ENCODE measurements around the gene NCAPG2. TPM values are rescaled to one million over a fixed set of nuclear protein-coding genes. Genes with fewer than 3 reads are reported as not detected.

The NCAPG2 gene
- total and polyA plus RNA-seq, 2 experiments from 2014 or later = 10.8 to 14.0 TPM

DNA sequence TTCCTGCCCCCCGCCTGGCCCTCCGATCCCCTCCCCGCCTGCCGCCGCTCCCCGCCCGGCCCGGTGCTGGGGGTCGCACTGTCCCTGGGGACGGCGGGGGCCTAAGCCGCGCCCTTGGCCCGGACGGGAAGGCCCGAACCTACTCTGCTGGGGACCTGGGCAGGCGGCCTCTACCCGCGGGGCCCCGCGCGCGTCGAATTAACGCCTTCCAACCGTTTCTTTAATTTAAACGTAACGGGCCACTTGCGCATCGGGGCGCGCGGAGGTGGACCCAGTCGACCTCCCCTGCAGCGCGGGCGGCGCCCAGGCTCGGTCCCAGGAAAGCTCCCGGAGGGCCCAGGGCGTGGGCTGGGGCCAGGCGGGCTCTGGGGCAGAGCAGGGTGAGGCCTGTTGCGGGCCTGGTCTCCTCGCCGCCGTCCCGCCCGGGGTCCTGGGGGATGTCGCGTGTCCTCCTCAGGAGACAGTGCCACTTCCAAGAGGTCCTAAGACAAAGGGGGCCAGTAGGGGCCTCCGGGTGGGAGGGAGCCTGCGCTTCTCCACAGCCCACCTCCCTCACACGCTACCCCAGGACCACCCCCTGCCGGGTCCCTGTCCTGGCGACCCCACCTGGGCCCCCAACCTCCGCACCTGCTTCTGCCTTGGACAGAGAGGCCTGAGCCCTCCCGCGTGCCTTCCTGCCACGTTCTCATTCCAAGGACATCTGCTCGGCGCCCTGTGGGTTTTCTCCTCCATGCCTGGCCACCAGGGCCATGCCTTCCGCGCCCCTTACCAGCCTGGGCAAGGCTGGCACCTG is 116.3 kb downstream of the NCAPG2 start:
- Histone ChIP-seq H3K36me3 (no peaks in the 10 kb centered on the region), H3K27ac (no peak overlapping the region), H3K4me3 (peak overlapping the region; percentile 49), H3K4me1 (ENCODE audit: low read depth) (no peaks in the 10 kb centered on the region), H3K27me3 (peaks cover 91% of the 10 kb centered on the region), H3K9me3 (ENCODE audit: low read depth) (no peaks in the 10 kb centered on the region)
- TF ChIP-seq, protein P1, sequence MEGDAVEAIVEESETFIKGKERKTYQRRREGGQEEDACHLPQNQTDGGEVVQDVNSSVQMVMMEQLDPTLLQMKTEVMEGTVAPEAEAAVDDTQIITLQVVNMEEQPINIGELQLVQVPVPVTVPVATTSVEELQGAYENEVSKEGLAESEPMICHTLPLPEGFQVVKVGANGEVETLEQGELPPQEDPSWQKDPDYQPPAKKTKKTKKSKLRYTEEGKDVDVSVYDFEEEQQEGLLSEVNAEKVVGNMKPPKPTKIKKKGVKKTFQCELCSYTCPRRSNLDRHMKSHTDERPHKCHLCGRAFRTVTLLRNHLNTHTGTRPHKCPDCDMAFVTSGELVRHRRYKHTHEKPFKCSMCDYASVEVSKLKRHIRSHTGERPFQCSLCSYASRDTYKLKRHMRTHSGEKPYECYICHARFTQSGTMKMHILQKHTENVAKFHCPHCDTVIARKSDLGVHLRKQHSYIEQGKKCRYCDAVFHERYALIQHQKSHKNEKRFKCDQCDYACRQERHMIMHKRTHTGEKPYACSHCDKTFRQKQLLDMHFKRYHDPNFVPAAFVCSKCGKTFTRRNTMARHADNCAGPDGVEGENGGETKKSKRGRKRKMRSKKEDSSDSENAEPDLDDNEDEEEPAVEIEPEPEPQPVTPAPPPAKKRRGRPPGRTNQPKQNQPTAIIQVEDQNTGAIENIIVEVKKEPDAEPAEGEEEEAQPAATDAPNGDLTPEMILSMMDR (IDR thresholded peaks at IDR 0.05; ENCODE audit: low read depth, low read length) = no peak
- DNase-seq (ENCODE audit: low read depth in 1 of 2, low spot score in 1 of 2) = no peak

DNA sequence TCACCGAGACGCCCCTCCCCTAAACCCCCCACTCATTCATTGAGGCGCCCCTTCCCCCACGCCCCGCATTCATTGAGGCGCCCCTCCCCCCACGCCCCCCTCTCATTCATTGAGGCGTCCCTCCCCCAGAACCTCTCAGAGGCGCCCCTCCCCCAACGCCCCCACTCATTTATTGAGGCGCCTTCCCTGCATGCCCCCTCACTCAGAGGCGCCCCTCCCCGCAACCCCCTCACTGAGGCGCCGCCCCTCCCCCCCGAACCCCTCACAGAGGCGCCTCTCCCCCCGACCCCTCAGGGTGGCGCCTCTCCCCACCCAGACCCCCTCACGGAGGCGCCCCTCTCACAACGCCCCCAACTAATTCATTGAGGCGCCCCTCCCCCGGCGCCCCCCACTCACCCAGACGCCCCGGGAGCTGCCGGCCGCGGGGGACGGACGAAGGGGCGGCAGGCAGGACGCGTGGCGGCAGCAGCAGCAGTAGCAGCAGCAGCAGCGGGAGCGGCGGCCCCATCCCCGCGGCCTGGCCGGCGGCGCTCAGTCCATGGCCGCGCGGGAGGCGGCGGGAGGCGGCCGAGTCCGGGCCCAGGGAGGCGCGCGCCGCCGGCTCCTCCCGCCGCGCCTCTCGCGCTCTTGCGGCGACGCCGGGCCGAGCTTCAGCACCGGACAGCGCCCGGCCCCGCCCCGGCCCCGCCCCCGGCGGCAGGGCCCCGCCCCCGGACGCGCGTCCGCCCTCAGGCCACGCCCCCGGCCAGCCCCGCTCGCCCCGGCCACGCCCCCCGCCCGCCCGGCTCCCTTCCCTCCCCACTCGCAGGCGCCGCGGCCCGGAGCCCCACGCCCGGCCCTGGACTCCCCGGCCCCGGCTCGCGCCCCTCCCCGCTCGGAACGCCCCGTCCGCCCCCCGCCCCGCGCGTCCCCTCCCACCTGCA is 117.2 kb downstream of the NCAPG2 start, which contains the start of gene PTPRN2:
PTPRN2 (minus strand) TSS at position 662 of the 923 bp plus-strand sequence.
- DNase-seq (ENCODE audit: low read depth in 1 of 2, low spot score in 1 of 2) = peak; percentile 72 to 89
- Histone ChIP-seq H3K4me3 (peak within 1 kb of the TSS; percentile 49), H3K27ac (no peak within 1 kb of the TSS), H3K27me3 (peaks cover 93% of the 10 kb centered on the region), H3K9me3 (ENCODE audit: low read depth) (no peaks in the 10 kb centered on the region), H3K4me1 (ENCODE audit: low read depth) (no peaks in the 10 kb centered on the region), H3K36me3 (no peaks in the 10 kb centered on the region)
- TF ChIP-seq, protein P1 (IDR thresholded peaks at IDR 0.05; ENCODE audit: low read depth, low read length) = no peak

DNA sequence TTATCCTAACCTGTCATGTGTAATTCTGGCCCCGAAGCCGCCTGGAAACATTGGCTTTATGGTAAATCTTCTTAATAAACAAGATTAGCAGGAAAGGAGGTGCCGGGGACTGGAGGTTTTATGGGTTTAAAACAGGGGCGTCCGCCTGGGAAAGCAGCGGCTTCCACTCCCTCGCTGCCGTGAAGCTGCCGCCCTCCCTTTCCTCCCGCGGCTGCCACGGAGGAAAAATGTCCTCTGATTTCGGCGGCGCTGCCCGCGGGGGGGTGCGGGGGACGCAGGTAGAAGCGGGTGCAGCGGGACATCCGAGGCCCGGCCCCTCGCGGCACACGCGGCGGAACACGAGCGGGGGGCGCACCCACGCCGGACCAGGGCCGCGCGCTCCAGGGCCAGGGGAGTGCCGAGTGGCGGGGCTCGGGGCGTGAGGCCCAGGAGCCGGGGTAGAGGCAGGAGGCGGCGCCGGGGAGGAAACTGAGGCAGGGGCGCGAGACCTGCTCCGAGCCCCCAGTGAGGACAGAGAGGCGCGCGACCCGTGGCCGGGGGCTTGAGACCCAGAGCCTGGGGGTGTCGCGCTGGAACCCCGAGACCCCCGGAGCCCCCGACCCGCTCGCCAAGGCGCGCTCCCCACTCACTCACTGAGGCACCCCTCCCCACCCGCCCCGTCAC is 118.0 kb downstream of the NCAPG2 start:
- Histone ChIP-seq H3K9me3 (ENCODE audit: low read depth) (no peaks in the 10 kb centered on the region), H3K36me3 (no peaks in the 10 kb centered on the region), H3K27me3 (peaks cover 85% of the 10 kb centered on the region), H3K4me1 (ENCODE audit: low read depth) (no peaks in the 10 kb centered on the region), H3K4me3 (no peak overlapping the region), H3K27ac (no peak overlapping the region)
- TF ChIP-seq, protein P1 (IDR thresholded peaks at IDR 0.05; ENCODE audit: low read depth, low read length) = no peak
- DNase-seq (ENCODE audit: low read depth in 1 of 2, low spot score in 1 of 2) = no peak

DNA sequence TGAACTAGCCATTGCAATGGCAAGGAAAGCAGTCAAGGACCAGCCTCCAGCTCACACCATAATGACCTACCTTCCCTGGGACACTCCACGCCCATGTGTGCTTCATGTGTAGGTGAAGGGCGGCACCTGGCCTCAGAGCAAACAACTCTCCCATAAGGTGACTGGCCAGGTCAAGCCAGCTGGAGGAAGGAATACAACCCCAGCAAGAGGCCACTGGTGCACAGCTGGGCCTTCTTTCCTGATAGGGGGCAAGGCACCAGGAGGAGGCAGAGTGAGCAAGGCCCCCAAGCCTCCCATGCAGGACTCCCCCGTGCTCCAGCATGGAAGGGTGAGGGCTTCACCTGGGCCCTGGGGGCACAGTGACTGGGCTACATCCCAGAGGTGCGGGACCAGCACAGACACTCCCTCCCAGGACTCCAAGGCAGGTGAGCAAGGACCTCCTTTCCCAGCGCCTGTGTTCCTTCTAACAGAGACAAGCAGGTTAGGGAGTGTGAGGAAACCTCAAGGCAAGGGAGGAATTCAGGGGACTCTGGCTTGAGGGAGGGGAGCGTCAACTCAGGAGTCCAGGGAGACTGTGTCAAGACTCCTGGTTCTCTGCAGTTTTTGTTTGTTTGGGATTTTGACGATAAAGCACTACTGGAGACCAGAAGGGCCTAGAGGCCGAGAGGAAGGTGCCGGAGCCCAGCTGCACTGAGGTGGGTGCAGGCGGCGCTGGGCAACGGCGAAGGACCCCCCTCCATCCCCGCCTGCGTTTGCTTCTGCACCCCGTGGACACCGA is 118.7 kb downstream of the NCAPG2 start:
- Histone ChIP-seq H3K36me3 (no peaks in the 10 kb centered on the region), H3K27me3 (peaks cover 78% of the 10 kb centered on the region), H3K4me1 (ENCODE audit: low read depth) (no peaks in the 10 kb centered on the region), H3K27ac (no peak overlapping the region), H3K9me3 (ENCODE audit: low read depth) (no peaks in the 10 kb centered on the region), H3K4me3 (no peak overlapping the region)
- TF ChIP-seq, protein P1 (IDR thresholded peaks at IDR 0.05; ENCODE audit: low read depth, low read length) = no peak
- DNase-seq (ENCODE audit: low read depth in 1 of 2, low spot score in 1 of 2) = no peak

All from cardiac muscle cell (in vitro differentiated cells and primary cell).